Muscle of leg (tissue), 11 donors: ENCODE data around the gene RMDN2. TPM values are rescaled to one million over a fixed set of nuclear protein-coding genes. Genes with fewer than 3 reads are reported as not detected.
A peak's percentile ranks its signal among the peaks of the same experiment; 100 is the strongest.
"Not testable (repeated sequence)": the region's sequence is repeated elsewhere in the genome, so short reads cannot be mapped to it uniquely, and the experiment has no call there.

Source experiments
- DNase-seq: peaks from one replicate; pipeline ENCODE4 v3.0.0; 2013
- H3K27ac ChIP-seq: one replicate; pipeline ENCODE4 v1.5.1; 2013; ENCODE audit warnings: mild to moderate bottlenecking, low read length, control low read depth
- H3K27me3 ChIP-seq: one replicate; pipeline ENCODE4 v1.6.1; 2013; ENCODE audit warnings: low read length; ENCODE audit not compliant: control insufficient read depth, insufficient read depth
- H3K36me3 ChIP-seq: one replicate; pipeline ENCODE4 v1.6.1; 2013; ENCODE audit warnings: low read length; ENCODE audit not compliant: control insufficient read depth, insufficient read depth
- H3K4me1 ChIP-seq: one replicate; pipeline ENCODE4 v1.6.1; 2013; ENCODE audit warnings: low read length; ENCODE audit not compliant: control insufficient read depth, insufficient read depth
- H3K4me3 ChIP-seq: one replicate; pipeline ENCODE4 v1.5.1; 2013; ENCODE audit warnings: low read length, control low read depth
- H3K9me3 ChIP-seq: replicated peaks from 2 replicates; pipeline ENCODE4 v1.6.1; 2013; ENCODE audit warnings: low read depth, low read length; ENCODE audit not compliant: control insufficient read depth
- WGBS: methylation state at CpG from one replicate; pipeline ENCODE4 v1.1.5; 2013; ENCODE audit warnings: missing lambda C conversion rate; ENCODE audit not compliant: insufficient coverage; 5-methylcytosine and 5-hydroxymethylcytosine counted together
- polyA plus RNA-seq, 8 donors: library from polyadenylated mRNA; unstranded; fragments of 120-200 nt; gene quantifications; one replicate each; pipeline versions ENCODE4 v1.2.1 to v1.2.3, GENCODE V29; 2013; ENCODE audit warnings: inconsistent platforms in 1 of 8, low replicate concordance in 1 of 8; ENCODE audit not compliant: insufficient read length in 8 of 8, insufficient read depth in 1 of 8
- total RNA-seq: library from RNA; stranded (reverse); fragments of 120-200 nt; gene quantifications from one replicate; pipeline ENCODE4 v1.2.4, GENCODE V29; 2013

Gene RMDN2
- total and polyA plus RNA-seq, 9 donors, result 2.6 to 5.1 (median 3.6) TPM

GRCh38 chr2:37928377-37928776, 3.3 kb downstream of the RMDN2 start:
- Histone ChIP-seq H3K4me1 (peaks cover 6% of the 10 kb centered on the region), H3K27ac (no peak overlapping the region), H3K27me3 (no peaks in the 10 kb centered on the region), H3K4me3 (no peak overlapping the region), H3K9me3 (no peaks in the 10 kb centered on the region), H3K36me3 (no peaks in the 10 kb centered on the region)
- WGBS, result no CpG with 5 or more reads among the region's 2 CpGs
- DNase-seq, result no peak

- not testable (repeated sequence) for H3K4me3 ChIP-seq, H3K27ac ChIP-seq, H3K4me1 ChIP-seq, H3K27me3 ChIP-seq, DNase-seq, H3K9me3 ChIP-seq, H3K36me3 ChIP-seq
- WGBS, result 100% methylated on average over 1 of the region's 5 CpGs
Measured at GRCh38 chr2:37930392-37930791, 5.3 kb downstream of the RMDN2 start.

- not testable (repeated sequence) for H3K27ac ChIP-seq, DNase-seq, H3K4me3 ChIP-seq, H3K27me3 ChIP-seq, H3K9me3 ChIP-seq, H3K4me1 ChIP-seq, H3K36me3 ChIP-seq
- no CpG with 5 or more reads among the region's 28 CpGs for WGBS
Measured at GRCh38 chr2:37932873-37933272, 7.8 kb downstream of the RMDN2 start.

- 60% methylated on average over 1 of the region's 7 CpGs for WGBS
- Histone ChIP-seq H3K4me1 (no peaks in the 10 kb centered on the region), H3K27ac (no peak overlapping the region), H3K36me3 (no peaks in the 10 kb centered on the region), H3K27me3 (no peaks in the 10 kb centered on the region), H3K4me3 (no peak overlapping the region), H3K9me3 (no peaks in the 10 kb centered on the region)
- peak; percentile 5 for DNase-seq
Measured at GRCh38 chr2:37934591-37935513, 9.8 kb downstream of the RMDN2 start.

- WGBS, result no CpG with 5 or more reads among the region's 1 CpG
- H3K4me1 ChIP-seq, H3K27me3 ChIP-seq, H3K36me3 ChIP-seq, DNase-seq, H3K27ac ChIP-seq, H3K4me3 ChIP-seq, H3K9me3 ChIP-seq: not testable (repeated sequence)
Measured at GRCh38 chr2:37937568-37937967, 12.5 kb downstream of the RMDN2 start.

GRCh38 chr2:37941267-37941666, 16.2 kb downstream of the RMDN2 start:
- not testable (repeated sequence) for H3K4me1 ChIP-seq, H3K27me3 ChIP-seq, H3K9me3 ChIP-seq, H3K36me3 ChIP-seq, H3K27ac ChIP-seq, H3K4me3 ChIP-seq, DNase-seq
- 96% methylated on average over 8 of the region's 8 CpGs for WGBS

GRCh38 chr2:37944268-37944667, 19.2 kb downstream of the RMDN2 start:
- Histone ChIP-seq H3K36me3 (no peaks in the 10 kb centered on the region), H3K9me3 (no peaks in the 10 kb centered on the region), H3K27me3 (no peaks in the 10 kb centered on the region), H3K4me1 (no peaks in the 10 kb centered on the region), H3K4me3 (no peak overlapping the region), H3K27ac (no peak overlapping the region)
- no peak for DNase-seq
- 100% methylated on average over 1 of the region's 2 CpGs for WGBS

GRCh38 chr2:37947306-37947705, 22.2 kb downstream of the RMDN2 start:
- Histone ChIP-seq H3K27ac (no peak overlapping the region), H3K4me1 (no peaks in the 10 kb centered on the region), H3K4me3 (no peak overlapping the region), H3K36me3 (no peaks in the 10 kb centered on the region), H3K27me3 (no peaks in the 10 kb centered on the region), H3K9me3 (no peaks in the 10 kb centered on the region)
- no peak for DNase-seq
- no CpG with 5 or more reads among the region's 1 CpG for WGBS

- H3K9me3 ChIP-seq, H3K27me3 ChIP-seq, H3K27ac ChIP-seq, H3K4me3 ChIP-seq, DNase-seq, H3K36me3 ChIP-seq, H3K4me1 ChIP-seq: not testable (repeated sequence)
- WGBS, result 72% methylated on average over 5 of the region's 7 CpGs
Measured at GRCh38 chr2:37962018-37962739, 37.1 kb downstream of the RMDN2 start.

GRCh38 chr2:37962740-37963121, 37.6 kb downstream of the RMDN2 start:
- 97% methylated on average over 6 of the region's 9 CpGs for WGBS

More at GRCh38 chr2:37962740-37963121, 37.6 kb downstream of the RMDN2 start:
- not testable (repeated sequence) for H3K4me1 ChIP-seq, H3K27ac ChIP-seq, H3K9me3 ChIP-seq, DNase-seq, H3K27me3 ChIP-seq, H3K4me3 ChIP-seq, H3K36me3 ChIP-seq
